Stimulated activated CD8-positive, alpha-beta memory T cell treated with anti-CD3 and anti-CD28 coated beads, Interleukin-2, amount 100 ng/mL, for 48 hours (primary cell): Measurements from ENCODE around the gene PPL.

ENCODE experiments used
- DNase-seq, 2 donors: peaks; one replicate each; pipeline ENCODE4 v3.0.0-alpha.2; 2020; ENCODE audit warnings: low read depth in 2 of 2

The PPL gene

GRCh38 chr16:4864728-4865127, 72.2 kb downstream of the PPL start:
- DNase-seq = no peak

DNA sequence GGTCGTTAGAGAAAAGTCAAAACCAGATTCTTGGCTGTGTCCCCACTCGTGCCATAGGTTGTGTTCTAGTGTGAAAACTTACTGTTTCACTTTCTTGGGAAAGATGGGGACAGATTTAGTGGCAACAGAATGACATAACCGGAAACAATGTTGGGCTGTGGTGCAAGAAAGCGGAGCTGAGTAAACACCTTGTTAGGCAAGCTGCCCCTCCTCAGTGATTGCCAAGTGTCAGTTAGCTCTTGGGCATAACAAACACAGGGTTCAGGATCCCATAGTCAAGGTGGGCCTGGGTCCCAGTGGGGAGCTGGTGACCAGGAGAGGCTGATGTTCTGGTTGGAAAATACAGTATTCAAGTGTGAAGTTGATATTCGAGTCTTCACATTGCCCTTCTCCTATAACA, 74.3 kb downstream of the PPL start:
- DNase-seq = no peak

DNA sequence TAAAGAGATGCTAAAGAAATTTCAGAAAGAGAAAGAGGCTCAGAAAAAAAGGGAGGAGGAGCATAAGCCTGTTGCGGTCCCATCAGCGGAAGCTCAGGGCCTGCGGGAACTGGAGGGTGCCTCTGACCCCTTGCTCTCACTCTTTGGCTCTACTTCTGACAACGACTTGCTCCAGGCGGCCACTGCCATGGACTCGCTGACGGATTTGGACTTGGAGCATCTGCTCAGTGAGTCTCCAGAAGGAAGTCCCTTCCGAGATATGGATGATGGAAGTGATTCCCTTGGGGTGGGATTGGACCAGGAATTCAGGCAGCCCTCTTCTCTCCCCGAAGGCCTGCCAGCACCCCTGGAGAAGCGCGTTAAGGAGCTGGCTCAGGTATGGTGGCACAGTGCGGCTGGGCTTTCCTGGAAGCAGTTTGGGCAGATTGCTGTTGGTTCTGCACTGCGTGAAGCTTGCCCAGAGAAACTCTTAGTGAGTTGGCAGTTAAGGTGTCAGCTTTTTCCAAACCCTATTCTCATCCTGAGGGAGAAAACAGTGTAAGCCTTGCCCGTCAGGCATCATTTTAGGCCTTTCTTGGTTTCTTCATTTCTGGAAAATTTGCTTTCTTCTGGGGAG, 76.1 kb downstream of the PPL start:
- DNase-seq = no peak

- no peak for DNase-seq
These were observed 77.1 kb downstream of the PPL start for GRCh38 chr16:4859900-4860255.

DNA sequence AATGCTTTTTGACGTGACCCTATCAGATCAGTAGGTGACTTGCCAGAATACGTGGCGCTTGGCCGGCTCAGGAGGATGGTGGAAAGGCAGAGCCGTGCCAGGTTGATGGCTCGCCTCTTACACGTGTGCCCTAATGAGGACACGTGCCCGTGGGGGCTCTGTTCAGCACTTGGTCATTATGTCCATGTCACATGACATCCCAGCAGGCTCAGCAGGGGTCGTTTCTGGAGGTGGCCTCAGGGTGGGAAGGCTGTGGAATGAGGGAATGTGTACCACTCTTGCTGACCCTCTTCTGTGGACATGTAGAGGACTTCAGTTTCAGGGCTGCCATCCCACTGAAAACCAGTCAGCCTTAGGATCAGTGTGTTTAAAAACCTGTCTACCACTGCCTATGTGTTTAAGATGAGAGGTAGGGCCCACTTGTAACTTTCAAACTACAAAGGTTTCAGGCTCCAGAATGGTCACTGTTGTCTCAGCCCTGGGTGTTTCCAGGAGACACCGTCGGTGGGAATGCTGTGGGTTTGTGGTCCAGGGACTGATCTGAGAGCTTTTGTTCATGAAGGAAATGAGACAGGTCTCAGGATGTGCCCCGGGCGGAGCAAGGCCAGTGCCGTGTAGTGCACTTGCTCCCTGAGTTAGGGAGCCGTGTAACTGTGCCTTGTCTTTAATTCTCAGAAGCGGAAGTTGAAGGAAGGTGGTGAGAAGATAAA, 77.6 kb downstream of the PPL start:
- DNase-seq = no peak

- no peak for DNase-seq
These were observed 81.1 kb downstream of the PPL start for GRCh38 chr16:4855804-4856203.

DNA sequence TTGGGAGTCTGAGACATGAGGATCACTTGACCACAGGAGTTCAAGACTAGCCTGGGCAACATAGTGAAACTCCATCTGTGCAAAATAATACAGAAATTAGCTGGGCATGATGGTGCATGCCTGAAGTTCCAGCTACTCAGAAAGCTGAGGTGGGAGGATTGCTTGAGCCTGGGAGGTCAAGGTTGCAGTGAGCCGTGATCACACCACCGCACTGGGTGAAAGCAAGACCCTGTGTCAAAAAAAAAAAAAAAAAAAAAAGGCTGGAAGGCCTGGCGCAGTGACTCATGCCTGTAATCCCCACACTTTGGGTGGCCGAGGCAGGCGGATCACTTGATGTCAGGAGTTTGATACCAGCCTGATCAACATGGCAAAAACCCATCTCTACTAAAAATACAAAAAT, 81.6 kb downstream of the PPL start:
- DNase-seq = no peak

DNA sequence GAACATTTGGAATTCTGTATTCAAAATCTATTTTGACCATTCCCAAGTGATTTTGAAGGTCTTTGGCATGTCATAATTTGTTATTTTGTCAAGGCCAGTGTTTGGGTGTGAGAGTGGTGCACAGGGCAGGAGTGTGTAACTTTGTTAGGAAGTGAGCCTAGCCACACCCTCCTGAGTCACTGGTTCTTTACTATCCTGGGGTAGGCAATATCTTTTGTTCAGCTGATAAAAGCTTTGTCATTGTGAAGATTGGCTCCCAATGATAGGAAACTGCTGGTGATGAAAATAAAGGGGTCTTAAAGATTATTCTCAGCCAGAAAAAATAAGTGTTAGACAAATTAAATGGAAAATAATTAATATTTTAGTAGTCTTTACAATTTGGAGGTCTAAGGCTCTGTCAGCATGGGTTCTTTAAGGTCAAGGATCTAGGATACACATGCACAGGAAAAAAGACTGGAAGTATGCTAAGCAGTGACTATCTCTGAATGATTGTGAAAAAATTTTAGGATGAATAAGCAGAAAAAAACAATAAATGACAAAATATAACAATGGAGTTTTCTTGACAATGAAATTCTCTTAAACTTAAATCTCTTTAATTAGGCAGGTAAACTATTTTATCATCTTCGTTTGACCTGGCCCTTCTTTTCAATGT, 84.6 kb downstream of the PPL start:
- DNase-seq = no peak

DNA sequence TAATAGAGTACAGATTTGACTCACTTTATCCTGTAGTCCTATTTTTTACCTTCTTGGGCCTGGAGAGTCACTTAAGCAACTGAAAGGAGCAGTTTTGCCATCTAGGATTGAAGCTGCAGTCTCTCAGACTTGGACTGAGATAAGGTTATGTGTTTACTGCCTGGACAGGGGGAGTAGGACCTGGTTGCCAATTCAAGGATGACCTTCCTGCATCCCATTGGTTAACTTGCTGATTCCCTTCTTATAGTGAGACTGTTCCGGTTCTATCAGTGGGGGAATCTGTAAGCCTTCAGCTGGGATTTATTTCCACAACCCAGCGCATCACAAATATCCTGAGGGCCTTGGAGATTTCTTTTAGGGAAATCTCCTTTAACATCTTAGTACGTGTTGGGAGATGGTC, 86.7 kb downstream of the PPL start:
- no peak for DNase-seq

GRCh38 chr16:4847774-4848587, 89.0 kb downstream of the PPL start:
- peak; percentile 8 to 17 for DNase-seq

GRCh38 chr16:4846901-4847773, 89.8 kb downstream of the PPL start, which contains the start of the genes GLYR1 and UBN1:
TSS of gene GLYR1 (minus strand) at chr16:4847288. CDS start at chr16:4847265, 23 bp downstream.
TSS of gene UBN1 (plus strand) at chr16:4847481. CDS start at chr16:4852918, 5,437 bp downstream.
- peak; percentile 100 for DNase-seq

DNA sequence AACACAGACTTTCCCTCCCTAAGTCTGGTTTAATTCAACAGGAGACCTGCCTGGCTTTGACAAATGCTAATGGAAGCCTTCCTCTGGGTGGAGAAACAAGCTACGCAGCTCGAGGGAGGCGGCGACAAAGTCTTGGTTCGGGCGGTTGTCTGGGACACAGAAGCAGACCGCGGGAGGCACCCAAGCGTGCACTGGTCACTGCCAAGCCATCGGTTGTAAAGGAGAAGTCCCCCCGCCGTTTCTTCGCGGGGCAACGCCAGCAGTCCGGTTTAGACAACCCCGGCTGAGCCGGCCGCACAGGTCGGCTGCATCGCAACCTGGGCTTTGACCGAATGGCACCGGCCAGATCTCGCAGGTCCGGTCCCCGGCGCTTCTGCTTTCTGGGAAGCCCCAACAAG, 90.4 kb downstream of the PPL start:
- peak; percentile 7 to 11 for DNase-seq

GRCh38 chr16:4840984-4841383, 96.0 kb downstream of the PPL start:
- DNase-seq = no peak

DNA sequence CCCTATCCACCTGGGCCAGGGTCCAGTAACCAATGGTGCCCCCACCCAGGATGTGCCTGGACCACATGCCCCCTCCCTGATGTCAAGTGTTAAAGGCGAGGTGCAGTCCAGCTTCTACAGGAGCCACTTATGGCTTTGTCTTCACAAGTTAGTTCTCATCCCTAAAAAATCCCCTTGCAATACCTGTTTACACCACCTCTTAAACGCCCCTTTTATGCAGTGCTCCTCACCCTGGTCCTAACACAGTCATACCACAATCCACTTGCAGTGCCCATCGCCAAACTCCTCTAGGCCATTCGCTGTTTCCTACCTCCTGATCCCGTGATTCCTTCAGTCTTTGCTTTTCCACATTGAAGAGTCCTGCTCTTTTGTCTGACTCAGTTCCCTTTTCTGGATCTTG, 97.0 kb downstream of the PPL start:
- DNase-seq = no peak

GRCh38 chr16:4837733-4838501, 99.0 kb downstream of the PPL start:
- no peak for DNase-seq

DNA sequence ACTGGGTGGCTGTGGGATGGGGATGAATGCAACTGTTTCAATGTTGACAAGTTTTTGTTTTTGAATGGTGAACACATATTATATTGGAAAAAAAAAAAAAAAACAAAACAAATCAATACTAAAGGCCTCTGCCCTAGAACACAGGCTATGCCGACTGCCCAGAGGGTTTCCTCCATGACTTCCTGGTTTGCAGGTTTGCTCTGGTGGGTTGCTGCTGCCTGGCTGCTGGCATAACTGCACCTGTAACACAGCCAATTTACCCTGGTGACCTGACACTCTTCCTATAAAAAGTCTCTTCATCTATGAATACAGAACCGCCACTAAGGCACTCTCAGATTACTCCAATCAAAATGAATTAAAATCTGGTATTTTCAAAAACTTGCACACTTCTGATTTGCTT, 100.2 kb downstream of the PPL start:
- DNase-seq = no peak

DNA sequence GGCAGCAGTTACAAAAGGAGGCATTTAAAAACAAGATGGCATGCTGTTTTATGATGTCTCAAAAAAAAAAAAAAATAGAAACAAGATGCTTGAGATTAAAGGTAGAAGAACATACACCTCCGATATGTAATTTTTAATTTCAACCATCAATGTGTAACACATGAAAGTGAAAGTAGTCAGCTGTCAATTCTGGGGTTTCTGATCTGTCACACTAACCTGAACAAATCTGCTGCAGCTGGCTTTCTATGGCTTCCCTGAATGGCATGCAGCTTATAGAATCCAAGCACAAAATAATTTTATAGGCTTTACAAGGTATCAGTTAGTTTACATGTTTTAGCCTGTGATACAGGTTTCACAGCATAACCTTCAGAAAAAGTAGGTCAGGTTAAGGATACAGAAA, 103.4 kb downstream of the PPL start:
- no peak for DNase-seq

GRCh38 chr16:4832698-4833343, 104.1 kb downstream of the PPL start:
- DNase-seq = no peak
